Measurements from ENCODE around the gene EIF2S1. TPM values are rescaled to one million over a fixed set of nuclear protein-coding genes. Genes with fewer than 3 reads are reported as not detected.
"Not testable (repeated sequence)": the region's sequence is repeated elsewhere in the genome, so short reads cannot be mapped to it uniquely, and the experiment has no call there.

EIF2S1 gene
- total RNA-seq, 2 donors from 2014 or later, result 64.4 to 75.4 TPM

GRCh38 chr14:67331368-67332125, 28.6 kb upstream of the EIF2S1 start:
- TF ChIP-seq, protein P1, sequence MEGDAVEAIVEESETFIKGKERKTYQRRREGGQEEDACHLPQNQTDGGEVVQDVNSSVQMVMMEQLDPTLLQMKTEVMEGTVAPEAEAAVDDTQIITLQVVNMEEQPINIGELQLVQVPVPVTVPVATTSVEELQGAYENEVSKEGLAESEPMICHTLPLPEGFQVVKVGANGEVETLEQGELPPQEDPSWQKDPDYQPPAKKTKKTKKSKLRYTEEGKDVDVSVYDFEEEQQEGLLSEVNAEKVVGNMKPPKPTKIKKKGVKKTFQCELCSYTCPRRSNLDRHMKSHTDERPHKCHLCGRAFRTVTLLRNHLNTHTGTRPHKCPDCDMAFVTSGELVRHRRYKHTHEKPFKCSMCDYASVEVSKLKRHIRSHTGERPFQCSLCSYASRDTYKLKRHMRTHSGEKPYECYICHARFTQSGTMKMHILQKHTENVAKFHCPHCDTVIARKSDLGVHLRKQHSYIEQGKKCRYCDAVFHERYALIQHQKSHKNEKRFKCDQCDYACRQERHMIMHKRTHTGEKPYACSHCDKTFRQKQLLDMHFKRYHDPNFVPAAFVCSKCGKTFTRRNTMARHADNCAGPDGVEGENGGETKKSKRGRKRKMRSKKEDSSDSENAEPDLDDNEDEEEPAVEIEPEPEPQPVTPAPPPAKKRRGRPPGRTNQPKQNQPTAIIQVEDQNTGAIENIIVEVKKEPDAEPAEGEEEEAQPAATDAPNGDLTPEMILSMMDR (IDR thresholded peaks at IDR 0.05), result no peak
- H3K27ac ChIP-seq, result no peak overlapping the region
- no peaks in the 10 kb centered on the region for H3K4me1 ChIP-seq
- no peak for DNase-seq (ENCODE audit: low spot score)
- no peaks in the 10 kb centered on the region for H3K27me3 ChIP-seq
- H3K4me3 ChIP-seq, result no peak overlapping the region
- no peaks in the 10 kb centered on the region for H3K9me3 ChIP-seq
- peaks cover 39% of the 10 kb centered on the region for H3K36me3 ChIP-seq

- TF ChIP-seq, protein P1 (IDR thresholded peaks at IDR 0.05), result no peak
- H3K36me3 ChIP-seq, result peaks cover 48% of the 10 kb centered on the region
- DNase-seq (ENCODE audit: low spot score), result no peak
- no peaks in the 10 kb centered on the region for H3K27me3 ChIP-seq
- H3K4me3 ChIP-seq, result no peak overlapping the region
- no peaks in the 10 kb centered on the region for H3K9me3 ChIP-seq
- H3K27ac ChIP-seq, result no peak overlapping the region
- H3K4me1 ChIP-seq, result no peaks in the 10 kb centered on the region
These were observed 27.7 kb upstream of the EIF2S1 start for GRCh38 chr14:67332468-67332867.

DNA sequence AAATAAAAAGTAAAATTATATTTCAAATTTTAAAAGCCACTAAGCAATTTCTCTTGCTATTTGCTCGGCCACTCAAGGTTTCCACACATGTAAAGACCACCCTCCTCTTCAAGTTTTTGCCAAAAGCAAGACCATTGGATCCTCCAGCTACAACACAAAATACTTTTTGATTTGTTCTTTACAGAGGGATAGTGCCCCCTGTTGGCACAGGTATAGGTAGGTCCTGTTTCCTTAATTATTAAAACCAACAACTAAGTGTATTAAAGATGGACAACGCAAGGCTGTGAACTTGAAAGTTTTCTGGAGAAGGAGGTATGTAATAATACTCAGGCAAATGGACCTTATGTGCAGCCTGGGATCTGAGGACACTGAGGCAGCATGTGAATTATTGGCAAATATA, 24.3 kb upstream of the EIF2S1 start:
- peaks cover 76% of the 10 kb centered on the region for H3K36me3 ChIP-seq
- no peak overlapping the region for H3K4me3 ChIP-seq
- no peaks in the 10 kb centered on the region for H3K9me3 ChIP-seq
- no peaks in the 10 kb centered on the region for H3K27me3 ChIP-seq
- no peaks in the 10 kb centered on the region for H3K4me1 ChIP-seq
- no peak for DNase-seq (ENCODE audit: low spot score)
- TF ChIP-seq, protein P1 (IDR thresholded peaks at IDR 0.05), result peak in 1 of 2 donors; percentile 40
- H3K27ac ChIP-seq, result no peak overlapping the region

DNA sequence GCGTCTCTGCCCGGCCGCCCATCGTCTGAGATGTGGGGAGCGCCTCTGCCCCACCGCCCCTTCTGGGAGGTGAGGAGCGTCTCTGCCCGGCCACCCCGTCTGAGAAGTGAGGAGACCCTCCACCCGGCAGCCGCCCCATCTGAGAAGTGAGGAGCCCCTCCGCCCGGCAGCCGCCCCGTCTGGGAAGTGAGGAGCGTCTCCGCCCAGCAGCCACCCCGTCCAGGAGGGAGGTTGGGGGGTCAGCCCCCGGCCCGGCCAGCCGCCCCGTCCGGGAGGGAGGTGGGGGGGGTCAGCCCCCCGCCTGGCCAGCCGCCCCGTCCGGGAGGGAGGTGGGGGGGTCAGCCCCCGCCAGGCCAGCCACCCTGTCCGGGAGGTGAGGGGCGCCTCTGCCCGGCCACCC, 18.9 kb upstream of the EIF2S1 start:
- H3K36me3 ChIP-seq, result peaks cover 93% of the 10 kb centered on the region
- not testable (repeated sequence) for H3K27ac ChIP-seq; H3K4me1 ChIP-seq; DNase-seq (ENCODE audit: low spot score); H3K9me3 ChIP-seq; H3K27me3 ChIP-seq; H3K4me3 ChIP-seq

- peaks cover 93% of the 10 kb centered on the region for H3K36me3 ChIP-seq
- no peak overlapping the region for H3K27ac ChIP-seq
- no peaks in the 10 kb centered on the region for H3K4me1 ChIP-seq
- H3K27me3 ChIP-seq, result no peaks in the 10 kb centered on the region
- no peak overlapping the region for H3K4me3 ChIP-seq
- no peaks in the 10 kb centered on the region for H3K9me3 ChIP-seq
- TF ChIP-seq, protein P1 (IDR thresholded peaks at IDR 0.05), result no peak
- DNase-seq (ENCODE audit: low spot score), result no peak
These were observed 16.4 kb upstream of the EIF2S1 start for GRCh38 chr14:67343601-67344230.

DNA sequence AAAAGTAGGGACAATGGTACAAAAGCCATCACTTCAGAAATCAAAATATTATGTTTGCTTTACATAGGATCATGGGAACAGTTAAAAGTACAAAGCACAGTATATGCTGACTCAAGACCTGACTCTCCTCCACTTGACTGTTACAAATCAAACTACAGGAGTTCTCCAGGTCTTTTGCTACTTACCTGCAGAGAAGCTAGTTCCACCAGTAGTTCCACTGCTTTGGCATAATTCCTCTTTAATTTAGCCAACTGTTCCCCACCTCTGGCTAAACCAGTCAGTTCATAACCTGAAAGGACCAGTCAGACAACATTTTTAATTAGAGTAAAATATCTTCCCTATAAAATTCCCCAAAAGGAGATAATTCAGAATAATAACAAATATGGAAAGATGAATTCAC, 14.5 kb upstream of the EIF2S1 start:
- Histone ChIP-seq H3K4me3 (no peak overlapping the region), H3K27ac (no peak overlapping the region), H3K9me3 (no peaks in the 10 kb centered on the region), H3K27me3 (no peaks in the 10 kb centered on the region), H3K4me1 (no peaks in the 10 kb centered on the region), H3K36me3 (peaks cover 94% of the 10 kb centered on the region)
- DNase-seq (ENCODE audit: low spot score), result no peak
- TF ChIP-seq, protein P1 (IDR thresholded peaks at IDR 0.05), result no peak
